Vagina (tissue), 2 donors: ENCODE data around the gene SPDYC.

Source experiments
- CTCF ChIP-seq, 3 experiments: fragments of 450-650 bp in 2 of 3; fragments of 200-600 bp in 1 of 3; sonication (generic) in 1 of 3; IDR thresholded peaks; one replicate each; pipeline ENCODE4 v1.5.1; 2017 to 2019; ENCODE audit warnings: antibody characterized with exemption in 3 of 3, mild to moderate bottlenecking in 2 of 3, moderate library complexity in 2 of 3
- POLR2AphosphoS5 ChIP-seq, 2 donors: sonication (generic); formaldehyde crosslinking; IDR thresholded peaks; one replicate each; pipeline ENCODE4 v1.9.0; 2017; ENCODE audit warnings: antibody characterized with exemption in 2 of 2, mild to moderate bottlenecking in 2 of 2, low read depth in 1 of 2; ENCODE audit not compliant: insufficient read depth in 1 of 2

GRCh38 chr11:65211293-65212105, 41.5 kb downstream of the SPDYC start:
- TF ChIP-seq POLR2AphosphoS5 (IDR thresholded peaks at IDR 0.05; ENCODE audit: insufficient read depth in 1 of 2, low read depth in 1 of 2) (no peak), CTCF (IDR thresholded peaks at IDR 0.05) (no peak)
